ENCODE results near the gene RNF123. TPM values are rescaled to one million over a fixed set of nuclear protein-coding genes. Genes with fewer than 3 reads are reported as not detected.

RNF123 gene
- total RNA-seq, 1 experiment from 2014 or later, result 46.7 TPM

GRCh38 chr3:49727924-49728361 lies 38.6 kb downstream of the RNF123 start:
- peaks cover 3% of the 10 kb centered on the region for H3K79me2 ChIP-seq (ENCODE audit: low read depth)
- TF ChIP-seq CTCF (conservative IDR thresholded peaks at IDR 0.05) (no peak), EZH2 (IDR thresholded peaks at IDR 0.05; ENCODE audit: low read depth) (no peak)

DNA sequence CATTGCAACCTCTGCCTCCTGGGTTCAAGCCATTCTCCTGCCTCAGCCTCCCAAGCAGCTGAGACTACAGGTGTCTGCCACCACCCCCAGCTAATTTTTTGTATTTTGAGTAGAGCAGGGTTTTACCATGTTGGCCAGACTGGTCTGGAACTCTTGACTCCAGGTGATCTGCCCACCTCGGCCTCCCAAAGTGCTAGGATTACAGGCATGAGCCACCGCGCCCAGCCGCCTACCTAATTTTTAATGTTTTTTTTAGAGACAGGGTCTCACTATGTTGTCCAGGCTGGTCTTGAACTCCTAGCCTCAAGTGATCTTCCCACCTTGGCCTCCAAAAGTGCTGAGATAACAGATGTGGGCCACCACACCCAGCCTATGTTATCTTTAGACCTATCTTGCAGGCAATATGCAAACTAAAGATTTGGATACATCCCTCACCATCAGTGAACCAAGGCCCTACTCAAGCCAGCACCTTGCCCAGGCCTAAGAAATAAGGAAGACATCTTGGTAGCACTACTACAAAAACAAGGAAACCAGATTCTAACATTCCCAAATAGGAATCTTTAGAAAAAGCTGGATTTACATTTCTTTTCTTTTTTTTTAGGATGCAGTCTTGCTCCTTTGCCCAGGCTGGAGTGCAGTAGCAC lies 40.7 kb downstream of the RNF123 start:
- H3K9me2 ChIP-seq (ENCODE audit: insufficient read depth), result no peaks in the 10 kb centered on the region
- TF ChIP-seq EZH2 (IDR thresholded peaks at IDR 0.05; ENCODE audit: low read depth), result no peak
- TF ChIP-seq CTCF (conservative IDR thresholded peaks at IDR 0.05), result no peak
- POLR2A ChIA-PET (ENCODE audit: unreplicated experiment), result no interaction called here
- H3K4me2 ChIP-seq, result no peak overlapping the region
- no peaks in the 10 kb centered on the region for H3K4me1 ChIP-seq (replicated peaks; ENCODE audit: insufficient read depth)
- BruUV-seq (replicated peaks), result no TSS peak
- H3K27me3 ChIP-seq (ENCODE audit: insufficient read depth, low read depth), result no peaks in the 10 kb centered on the region
- CTCF ChIA-PET, result no interaction called here
- H4K20me1 ChIP-seq (ENCODE audit: insufficient read depth), result no peaks in the 10 kb centered on the region; the same call in 1 of the 2 replicates
- no peak overlapping the region for H3K27ac ChIP-seq
- H3K9me3 ChIP-seq (ENCODE audit: insufficient read depth, low read depth), result no peaks in the 10 kb centered on the region
- no peaks in the 10 kb centered on the region for H3K36me3 ChIP-seq (ENCODE audit: low read depth)
- no peak for DNase-seq
- no peak overlapping the region for H3K4me3 ChIP-seq
- intact Hi-C loops (cut with micrococcal nuclease; ENCODE audit: unreplicated experiment), result no loop called here
- H3K79me2 ChIP-seq (ENCODE audit: low read depth), result no peaks in the 10 kb centered on the region
- H2AFZ ChIP-seq, result no peak overlapping the region
- 0 out of 2 replicates have a peak, but pooled peaks cover 12% of the 10 kb centered on the region for H3F3A ChIP-seq (ENCODE audit: insufficient read depth, low read depth)

More at GRCh38 chr3:49727924-49728361, 38.6 kb downstream of the RNF123 start:
- no TSS peak for BruUV-seq (replicated peaks)
- ChIA-PET CTCF (no interaction called here), POLR2A (ENCODE audit: unreplicated experiment) (no interaction called here)
- Histone ChIP-seq H3K9me3 (ENCODE audit: insufficient read depth, low read depth) (no peaks in the 10 kb centered on the region), H3K9me2 (ENCODE audit: insufficient read depth) (no peaks in the 10 kb centered on the region), H3K36me3 (ENCODE audit: low read depth) (no peaks in the 10 kb centered on the region), H3K4me3 (no peak overlapping the region), H3K4me2 (no peak overlapping the region), H3K4me1 (replicated peaks; ENCODE audit: insufficient read depth) (peaks cover 8% of the 10 kb centered on the region; the same call in 1 of the 2 replicates), H4K20me1 (ENCODE audit: insufficient read depth) (no peaks in the 10 kb centered on the region; the same call in 1 of the 2 replicates), H3K27ac (no peak overlapping the region), H3F3A (ENCODE audit: insufficient read depth, low read depth) (peaks cover 18% of the 10 kb centered on the region; the same call in 1 of the 2 replicates), H2AFZ (no peak overlapping the region), H3K27me3 (ENCODE audit: insufficient read depth, low read depth) (no peaks in the 10 kb centered on the region)
- DNase-seq, result no peak
- intact Hi-C loops (cut with micrococcal nuclease; ENCODE audit: unreplicated experiment), result no loop called here

GRCh38 chr3:49732597-49732996 lies 43.2 kb downstream of the RNF123 start:
- Histone ChIP-seq H2AFZ (no peak overlapping the region), H3K9me3 (ENCODE audit: insufficient read depth, low read depth) (no peaks in the 10 kb centered on the region), H4K20me1 (ENCODE audit: insufficient read depth) (no peaks in the 10 kb centered on the region; the same call in 1 of the 2 replicates), H3K27ac (no peak overlapping the region), H3K4me1 (replicated peaks; ENCODE audit: insufficient read depth) (no peaks in the 10 kb centered on the region), H3K4me3 (no peak overlapping the region), H3K4me2 (no peak overlapping the region), H3K9me2 (ENCODE audit: insufficient read depth) (no peaks in the 10 kb centered on the region), H3K27me3 (ENCODE audit: insufficient read depth, low read depth) (no peaks in the 10 kb centered on the region), H3K36me3 (ENCODE audit: low read depth) (0 out of 2 replicates have a peak, but pooled peaks cover 4% of the 10 kb centered on the region), H3F3A (ENCODE audit: insufficient read depth, low read depth) (0 out of 2 replicates have a peak, but pooled peaks cover 3% of the 10 kb centered on the region), H3K79me2 (ENCODE audit: low read depth) (no peaks in the 10 kb centered on the region)
- ChIA-PET CTCF (no interaction called here), POLR2A (ENCODE audit: unreplicated experiment) (no interaction called here)
- BruUV-seq (replicated peaks), result no TSS peak
- intact Hi-C loops (cut with micrococcal nuclease; ENCODE audit: unreplicated experiment), result no loop called here
- TF ChIP-seq CTCF (conservative IDR thresholded peaks at IDR 0.05) (no peak), EZH2 (IDR thresholded peaks at IDR 0.05; ENCODE audit: low read depth) (no peak)
- no peak for DNase-seq
